ENCODE data around the gene FGFR2.

Gene FGFR2

GRCh38 chr10:121579656-121580055 is 18.6 kb downstream of the FGFR2 start:
- no peak for DNase-seq (ENCODE audit: low read depth)
- H3K4me3 ChIP-seq (ENCODE audit: low read depth, low read length): no peak overlapping the region
- TF ChIP-seq POLR2A (IDR thresholded peaks at IDR 0.05; ENCODE audit: extremely low read depth, insufficient read length): no peak
- TF ChIP-seq MAX (IDR thresholded peaks at IDR 0.05; ENCODE audit: low read depth, low read length): no peak
- no peak for TF ChIP-seq CTCF (IDR thresholded peaks at IDR 0.05; ENCODE audit: low read depth, low read length)
- no peak for TF ChIP-seq MYC (IDR thresholded peaks at IDR 0.05; ENCODE audit: low read depth, low read length)

GRCh38 chr10:121578965-121579364 is 19.3 kb downstream of the FGFR2 start:
- no peak overlapping the region for H3K4me3 ChIP-seq (ENCODE audit: low read depth, low read length)
- no peak for DNase-seq (ENCODE audit: low read depth)
- TF ChIP-seq CTCF (IDR thresholded peaks at IDR 0.05; ENCODE audit: low read depth, low read length): no peak

- no peak overlapping the region for H3K4me3 ChIP-seq (ENCODE audit: low read depth, low read length)
- no peak for DNase-seq (ENCODE audit: low read depth)
- no peak for TF ChIP-seq MAX (IDR thresholded peaks at IDR 0.05; ENCODE audit: low read depth, low read length)
- TF ChIP-seq CTCF (IDR thresholded peaks at IDR 0.05; ENCODE audit: low read depth, low read length): no peak
- TF ChIP-seq MYC (IDR thresholded peaks at IDR 0.05; ENCODE audit: low read depth, low read length): no peak
- TF ChIP-seq POLR2A (IDR thresholded peaks at IDR 0.05; ENCODE audit: extremely low read depth, insufficient read length): no peak
Measured at GRCh38 chr10:121578298-121578697, 19.9 kb downstream of the FGFR2 start.

GRCh38 chr10:121577568-121577967 is 20.7 kb downstream of the FGFR2 start:
- H3K4me3 ChIP-seq (ENCODE audit: low read depth, low read length): no peak overlapping the region
- no peak for DNase-seq (ENCODE audit: low read depth)
- TF ChIP-seq MYC (IDR thresholded peaks at IDR 0.05; ENCODE audit: low read depth, low read length): no peak
- no peak for TF ChIP-seq POLR2A (IDR thresholded peaks at IDR 0.05; ENCODE audit: extremely low read depth, insufficient read length)
- no peak for TF ChIP-seq MAX (IDR thresholded peaks at IDR 0.05; ENCODE audit: low read depth, low read length)
- TF ChIP-seq CTCF (IDR thresholded peaks at IDR 0.05; ENCODE audit: low read depth, low read length): no peak

- H3K4me3 ChIP-seq (ENCODE audit: low read depth, low read length): no peak overlapping the region
- no peak for DNase-seq (ENCODE audit: low read depth)
- TF ChIP-seq MAX (IDR thresholded peaks at IDR 0.05; ENCODE audit: low read depth, low read length) (no peak), CTCF (IDR thresholded peaks at IDR 0.05; ENCODE audit: low read depth, low read length) (no peak), MYC (IDR thresholded peaks at IDR 0.05; ENCODE audit: low read depth, low read length) (no peak), POLR2A (IDR thresholded peaks at IDR 0.05; ENCODE audit: extremely low read depth, insufficient read length) (no peak)
Measured at GRCh38 chr10:121576139-121576538, 22.1 kb downstream of the FGFR2 start.

- TF ChIP-seq MAX (IDR thresholded peaks at IDR 0.05; ENCODE audit: low read depth, low read length) (no peak), CTCF (IDR thresholded peaks at IDR 0.05; ENCODE audit: low read depth, low read length) (no peak), POLR2A (IDR thresholded peaks at IDR 0.05; ENCODE audit: extremely low read depth, insufficient read length) (no peak), MYC (IDR thresholded peaks at IDR 0.05; ENCODE audit: low read depth, low read length) (no peak)
- H3K4me3 ChIP-seq (ENCODE audit: low read depth, low read length): no peak overlapping the region
- DNase-seq (ENCODE audit: low read depth): no peak
Measured at GRCh38 chr10:121574519-121575166, 23.6 kb downstream of the FGFR2 start.

Measured in NB4 (cell line).